ENCODE measurements around the gene TMEM158. TPM values are rescaled to one million over a fixed set of nuclear protein-coding genes. Genes with fewer than 3 reads are reported as not detected.

The TMEM158 gene
- total and polyA plus RNA-seq, 2 of the 8 experiments (the other 6 are each of a cell fraction or from before 2014, with no cell fraction given), result 6.8 to 30.3 TPM

DNA sequence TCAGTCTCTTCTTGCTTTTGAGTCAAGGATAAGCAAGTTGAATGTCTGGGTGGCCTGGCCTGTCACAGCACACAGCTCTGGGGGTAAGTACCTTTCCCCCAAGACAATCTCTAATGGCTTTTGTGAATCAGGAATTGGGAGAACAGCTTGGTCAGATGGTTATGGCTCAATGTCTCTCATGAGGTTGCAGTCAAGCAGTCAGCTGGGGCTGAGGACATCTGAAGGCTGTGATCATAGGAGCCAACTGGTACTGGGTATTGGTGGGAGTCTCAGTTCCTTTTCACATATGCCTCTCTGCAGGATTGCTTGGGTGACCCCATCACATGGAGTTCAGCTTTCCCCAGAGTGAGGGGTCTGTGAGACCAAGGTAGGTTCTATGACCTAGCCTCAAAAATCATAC, 33.0 kb upstream of the TMEM158 start:
- no peak overlapping the region for H2BK15ac ChIP-seq (ENCODE audit: low read length)
- no peak overlapping the region for H3K14ac ChIP-seq (ENCODE audit: insufficient read length)
- DNase-seq (ENCODE audit: low read depth in 1 of 2, low spot score in 2 of 2) (no peak), FAIRE-seq (no peak)
- no peak overlapping the region for H2BK5ac ChIP-seq (ENCODE audit: low read depth, low read length)
- no peaks in the 10 kb centered on the region for H3K9me3 ChIP-seq (ENCODE audit: insufficient read depth in 2 of 2, low read depth in 1 of 2, low read length in 1 of 2)
- no peak overlapping the region for H3K4me2 ChIP-seq (ENCODE audit: insufficient read depth in 1 of 2, low read depth in 2 of 2, low read length in 2 of 2)
- H4K20me1 ChIP-seq (replicated peaks in 1 of 2; ENCODE audit: control insufficient read depth in 1 of 2, insufficient read depth in 2 of 2, low read length in 2 of 2), result no peaks in the 10 kb centered on the region
- H3K4me1 ChIP-seq (replicated peaks in 1 of 4; ENCODE audit: control insufficient read depth in 3 of 4, insufficient read depth in 4 of 4, low read length in 3 of 4), result peaks cover 0 to 8% (median 5%) of the 10 kb centered on the region in 4 experiments; a peak in 4 of 7 replicates
- H2BK20ac ChIP-seq (ENCODE audit: low read length), result 0 out of 2 replicates have a peak overlapping the region, but pooled peaks have one; percentile 15
- H3K9ac ChIP-seq (replicated peaks in 1 of 4; ENCODE audit: extremely low read depth in 1 of 4, low read depth in 3 of 4, low read length in 3 of 4), result no peak overlapping the region
- ChIA-PET POLR2A (ENCODE audit: partially characterized antibody) (interaction anchor here (0.6 kb wide), 1 partner anchor 52 kb away, joined by 3 read pairs; no protein-coding TSS in a partner anchor), CTCF (ENCODE audit: partially characterized antibody) (no interaction called here)
- no peak overlapping the region for H3K18ac ChIP-seq (ENCODE audit: extremely low read depth, low read length)
- no peaks in the 10 kb centered on the region; a peak in 1 of 7 replicates for H3K27me3 ChIP-seq (replicated peaks in 1 of 4; ENCODE audit: control insufficient read depth in 3 of 4, extremely low read depth in 1 of 4, insufficient read depth in 3 of 4, low read length in 3 of 4)
- no peak overlapping the region for H2AFZ ChIP-seq (ENCODE audit: low read length)
- no peak overlapping the region for H2BK120ac ChIP-seq (replicated peaks; ENCODE audit: low read depth, low read length)
- H3K56ac ChIP-seq (replicated peaks; ENCODE audit: insufficient read length, low read depth, low read length), result no peak overlapping the region
- H3K79me1 ChIP-seq (ENCODE audit: low read depth, low read length), result no peaks in the 10 kb centered on the region
- H3K4me3 ChIP-seq (ENCODE audit: extremely low read depth in 1 of 4, insufficient read depth in 2 of 4, low read depth in 3 of 4, low read length in 4 of 4), result no peak overlapping the region
- H4K91ac ChIP-seq (replicated peaks; ENCODE audit: insufficient read length, low read length), result peak overlapping the region; percentile 26
- no peak overlapping the region for H3K23ac ChIP-seq (ENCODE audit: insufficient read length)
- H3K27ac ChIP-seq (ENCODE audit: low read depth, low read length), result no peak overlapping the region
- TF ChIP-seq ASH2L (IDR thresholded peaks at IDR 0.05; ENCODE audit: low read length) (no peak), TAF1 (IDR thresholded peaks at IDR 0.05; ENCODE audit: low read depth, low read length) (no peak), SUZ12 (IDR thresholded peaks at IDR 0.05; ENCODE audit: low read length) (no peak), RBBP5 (IDR thresholded peaks at IDR 0.05; ENCODE audit: borderline replicate concordance, low read depth, low read length) (no peak), CBX8 (IDR thresholded peaks at IDR 0.05; ENCODE audit: borderline replicate concordance, low read depth, low read length) (no peak)
- H3K23me2 ChIP-seq (ENCODE audit: low read depth, low read length), result no peaks in the 10 kb centered on the region
- H4K8ac ChIP-seq (ENCODE audit: extremely low read depth, insufficient read depth, low read length), result no peak overlapping the region
- no peak overlapping the region for H4K5ac ChIP-seq (ENCODE audit: insufficient read length, low read depth, low read length)
- H3K79me2 ChIP-seq (ENCODE audit: control insufficient read depth in 1 of 2, insufficient read depth in 2 of 2, low read length in 2 of 2), result no peaks in the 10 kb centered on the region
- H2BK12ac ChIP-seq (ENCODE audit: low read depth, low read length), result no peak overlapping the region
- no peaks in the 10 kb centered on the region for H3K36me3 ChIP-seq (ENCODE audit: control insufficient read depth in 2 of 4, insufficient read depth in 4 of 4, low read length in 3 of 4)
- no peak overlapping the region for H2AK5ac ChIP-seq (ENCODE audit: low read depth, low read length)
- no peak overlapping the region for H3K4ac ChIP-seq (replicated peaks; ENCODE audit: insufficient read length, low read depth, low read length)

Measured in H1 (cell line).